Measurements from ENCODE around the gene FBXL13. TPM values are rescaled to one million over a fixed set of nuclear protein-coding genes. Genes with fewer than 3 reads are reported as not detected.
"Not testable (repeated sequence)": the region's sequence is repeated elsewhere in the genome, so short reads cannot be mapped to it uniquely, and the experiment has no call there.

The FBXL13 gene
- total RNA-seq, 4 donors from 2014 or later, result 0.35 to 2.6 (median 1.3) TPM; not detected in 1

GRCh38 chr7:102975854-102976253 lies 98.7 kb downstream of the FBXL13 start:
- no peak for DNase-seq
- no peaks in the 10 kb centered on the region for H3K27me3 ChIP-seq
- no peaks in the 10 kb centered on the region for H3K9me3 ChIP-seq
- no peaks in the 10 kb centered on the region for H3K36me3 ChIP-seq
- no peak overlapping the region for H3K4me3 ChIP-seq
- TF ChIP-seq POLR2A (IDR thresholded peaks at IDR 0.05), result no peak
- no peak for TF ChIP-seq CTCF (IDR thresholded peaks at IDR 0.05)
- H3K4me1 ChIP-seq, result no peaks in the 10 kb centered on the region
- no peak overlapping the region for H3K27ac ChIP-seq

GRCh38 chr7:102974366-102975236 lies 100.0 kb downstream of the FBXL13 start:
- TF ChIP-seq CTCF (IDR thresholded peaks at IDR 0.05) (no peak), POLR2A (IDR thresholded peaks at IDR 0.05) (no peak)
- H3K9me3 ChIP-seq, result no peaks in the 10 kb centered on the region

DNA sequence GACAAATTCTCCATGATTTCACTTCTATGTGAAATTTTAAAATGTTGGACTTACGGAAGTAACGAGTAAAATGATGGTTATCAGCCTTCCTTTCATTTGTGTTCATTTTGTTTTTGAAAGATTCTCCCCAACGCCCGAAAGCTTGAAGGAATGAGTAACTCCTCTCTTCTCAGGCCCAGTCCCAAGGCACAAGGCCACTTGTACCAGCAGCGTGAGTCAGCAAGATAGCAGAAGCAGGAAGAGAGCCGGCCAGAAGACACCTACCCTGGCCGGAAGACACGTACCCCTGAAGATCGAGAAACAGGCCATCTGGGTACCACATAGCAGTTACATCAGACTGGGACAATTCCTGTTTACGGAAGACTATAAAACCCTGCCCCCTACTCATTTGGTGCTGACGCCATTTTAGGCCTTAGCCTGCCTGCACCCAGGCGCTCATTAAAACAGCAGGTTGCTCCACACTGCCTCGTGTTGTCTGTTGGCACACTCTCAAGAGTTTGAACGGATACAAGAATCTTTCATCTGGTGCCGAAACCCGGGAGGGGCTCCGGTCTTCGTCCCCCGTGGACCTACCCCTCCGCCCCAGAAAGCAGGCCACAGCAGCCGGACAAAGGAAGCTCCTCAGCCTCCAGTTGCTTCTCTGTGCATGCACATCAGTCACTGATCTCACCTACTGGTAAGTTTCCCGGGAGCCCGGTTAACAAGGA lies 101.3 kb downstream of the FBXL13 start:
- Histone ChIP-seq H3K36me3 (no peaks in the 10 kb centered on the region), H3K4me1 (no peaks in the 10 kb centered on the region), H3K9me3 (no peaks in the 10 kb centered on the region), H3K4me3 (no peak overlapping the region), H3K27ac (no peak overlapping the region), H3K27me3 (no peaks in the 10 kb centered on the region)
- TF ChIP-seq CTCF (IDR thresholded peaks at IDR 0.05), result no peak
- no peak for TF ChIP-seq POLR2A (IDR thresholded peaks at IDR 0.05)
- no peak for DNase-seq

More at GRCh38 chr7:102974366-102975236, 100.0 kb downstream of the FBXL13 start:
- H3K36me3 ChIP-seq, result no peaks in the 10 kb centered on the region
- H3K4me3 ChIP-seq, result no peak overlapping the region
- DNase-seq, result no peak
- no peaks in the 10 kb centered on the region for H3K4me1 ChIP-seq
- H3K27me3 ChIP-seq, result no peaks in the 10 kb centered on the region
- H3K27ac ChIP-seq, result no peak overlapping the region

DNA sequence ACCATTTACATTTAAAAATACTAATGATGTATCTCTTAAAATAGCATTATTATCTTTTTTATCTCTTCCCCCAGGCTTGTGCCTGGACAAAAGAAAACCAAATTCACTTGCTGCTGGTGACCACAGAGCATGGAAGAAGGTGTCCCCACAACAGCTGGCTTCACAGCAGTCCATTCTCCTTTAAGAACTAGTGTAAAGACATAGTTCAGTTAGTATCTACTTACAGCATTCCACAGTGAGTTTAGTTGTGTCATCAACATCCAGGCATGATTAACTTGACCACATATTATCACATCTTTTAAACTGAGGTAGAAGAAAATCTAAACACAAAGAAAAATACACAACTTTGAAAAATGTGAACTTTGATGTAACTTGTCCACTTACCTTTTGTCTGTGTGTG lies 106.8 kb downstream of the FBXL13 start:
- H3K9me3 ChIP-seq, result no peaks in the 10 kb centered on the region
- no peaks in the 10 kb centered on the region for H3K4me1 ChIP-seq
- no peak overlapping the region for H3K27ac ChIP-seq
- no peaks in the 10 kb centered on the region for H3K27me3 ChIP-seq
- no peaks in the 10 kb centered on the region for H3K36me3 ChIP-seq
- DNase-seq, result no peak
- no peak for TF ChIP-seq POLR2A (IDR thresholded peaks at IDR 0.05)
- no peak for TF ChIP-seq CTCF (IDR thresholded peaks at IDR 0.05)
- H3K4me3 ChIP-seq, result no peak overlapping the region

DNA sequence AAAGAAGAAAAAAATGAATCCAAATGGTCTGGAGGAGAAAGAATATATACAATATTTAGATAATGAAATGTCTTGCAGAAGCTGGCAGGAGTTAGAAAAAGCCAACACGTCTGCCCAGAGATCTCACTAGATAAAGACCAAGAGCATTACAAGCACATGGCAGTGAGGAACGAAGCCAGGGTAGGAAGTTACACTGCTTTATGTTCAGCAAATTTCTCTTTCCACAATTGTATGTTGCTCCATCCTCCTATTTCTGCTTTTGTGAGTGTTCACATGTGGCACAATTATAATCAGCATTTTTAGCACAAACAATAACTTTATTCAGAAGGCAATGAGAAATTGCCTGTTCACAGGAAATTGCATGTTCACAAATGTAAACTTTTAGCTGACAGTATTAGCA lies 108.1 kb downstream of the FBXL13 start:
- Histone ChIP-seq H3K4me3 (no peak overlapping the region), H3K27ac (no peak overlapping the region), H3K36me3 (no peaks in the 10 kb centered on the region), H3K27me3 (no peaks in the 10 kb centered on the region), H3K4me1 (no peaks in the 10 kb centered on the region), H3K9me3 (no peaks in the 10 kb centered on the region)
- TF ChIP-seq CTCF (IDR thresholded peaks at IDR 0.05) (no peak), POLR2A (IDR thresholded peaks at IDR 0.05) (no peak)
- DNase-seq, result no peak

GRCh38 chr7:102961993-102962392 lies 112.6 kb downstream of the FBXL13 start:
- not testable (repeated sequence) for H3K4me1 ChIP-seq, DNase-seq

GRCh38 chr7:102958004-102958403 lies 116.6 kb downstream of the FBXL13 start:
- not testable (repeated sequence) for H3K27me3 ChIP-seq, H3K27ac ChIP-seq, H3K36me3 ChIP-seq, H3K4me1 ChIP-seq, H3K9me3 ChIP-seq, H3K4me3 ChIP-seq, DNase-seq

More at GRCh38 chr7:102961993-102962392, 112.6 kb downstream of the FBXL13 start:
- H3K36me3 ChIP-seq, H3K9me3 ChIP-seq, H3K27ac ChIP-seq, H3K4me3 ChIP-seq, H3K27me3 ChIP-seq: not testable (repeated sequence)

DNA sequence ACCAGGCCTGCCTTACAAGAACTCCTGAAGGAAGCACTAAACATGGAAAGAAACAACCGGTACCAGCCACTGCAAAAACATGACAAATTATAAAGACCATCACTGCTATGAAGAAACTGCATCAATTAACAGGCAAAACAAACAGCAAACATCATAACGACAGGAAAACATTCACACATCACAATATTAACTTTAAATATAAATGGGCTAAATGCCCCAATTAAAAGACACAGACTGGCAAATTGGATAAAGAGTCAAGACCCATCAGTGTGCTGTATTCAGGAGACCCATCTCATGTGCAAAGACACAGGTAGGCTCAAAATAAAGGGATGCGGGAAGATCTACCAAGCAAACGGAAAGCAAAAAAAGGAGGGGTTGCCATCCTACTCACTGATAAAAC lies 120.2 kb downstream of the FBXL13 start:
- H3K27me3 ChIP-seq, DNase-seq, H3K9me3 ChIP-seq, H3K27ac ChIP-seq, H3K36me3 ChIP-seq, H3K4me1 ChIP-seq, H3K4me3 ChIP-seq: not testable (repeated sequence)
